IMR-90 (cell line): ENCODE measurements around the gene POM121. TPM values are rescaled to one million over a fixed set of nuclear protein-coding genes. Genes with fewer than 3 reads are reported as not detected.

Experiments used
- ATAC-seq: fragments of 200-7000 bp; cut with Tn5 transposase; 2 replicates; pipeline ENCODE4 v1.9.1; 2020; ENCODE audit warnings: low read depth, mild to moderate bottlenecking, moderate library complexity
- BruUV-seq: library from RNA; stranded (reverse); fragments of 400-500 nt; replicated peaks from 2 replicates; lab custom pipeline; 2021; lab: Mats Ljungman, UMichigan
- CTCF ChIA-PET: fragments of 300-600 bp; formaldehyde crosslinking; extraction: SDS; loops from one replicate; lab custom pipeline; 2021; ENCODE audit warnings: antibody characterized with exemption; lab: Yijun Ruan, JAX
- POLR2A ChIA-PET: fragments of 300-600 bp; sonication (Branson Sonifier 250); formaldehyde crosslinking; loops from one replicate; lab custom pipeline; 2022; ENCODE audit warnings: antibody characterized with exemption; ENCODE audit not compliant: unreplicated experiment; lab: Charles Lee
- DNase-seq: peaks from one replicate; pipeline ENCODE4 v3.0.0; 2013
- H2AFZ ChIP-seq: replicated peaks from 2 replicates; pipeline ENCODE3; 2013; ENCODE audit warnings: low read length, mild to moderate bottlenecking; ENCODE audit not compliant: poor library complexity
- H2AK5ac ChIP-seq: 2 replicates; pipeline ENCODE4 v1.6.1; 2013; ENCODE audit warnings: low read depth, low read length, inconsistent platforms
- H2AK9ac ChIP-seq: replicated peaks from 2 replicates; pipeline ENCODE3; 2013; ENCODE audit warnings: mild to moderate bottlenecking, low read depth, low read length, moderate library complexity; ENCODE audit not compliant: poor library complexity
- H2BK120ac ChIP-seq: 2 replicates; pipeline ENCODE4 v1.6.1; 2013; ENCODE audit warnings: low read depth, low read length, inconsistent platforms
- H2BK15ac ChIP-seq: 3 replicates; pipeline ENCODE4 v1.6.1; 2013; ENCODE audit warnings: low read depth, low read length, inconsistent platforms
- H2BK20ac ChIP-seq: 2 replicates; pipeline ENCODE4 v1.6.1; 2013; ENCODE audit warnings: low read depth, mild to moderate bottlenecking, inconsistent platforms, low read length, moderate library complexity
- H2BK5ac ChIP-seq: 2 replicates; pipeline ENCODE4 v1.6.1; 2013; ENCODE audit warnings: mild to moderate bottlenecking, low read depth, low read length, inconsistent platforms; ENCODE audit not compliant: poor library complexity, severe bottlenecking
- H3K14ac ChIP-seq: replicated peaks from 2 replicates; pipeline ENCODE4 v1.6.1; 2013; ENCODE audit warnings: low read depth, low read length, inconsistent platforms
- H3K18ac ChIP-seq: 2 replicates; pipeline ENCODE4 v1.6.1; 2013; ENCODE audit warnings: low read depth, low read length, control low read depth
- H3K23ac ChIP-seq: 2 replicates; pipeline ENCODE4 v1.6.1; 2013; ENCODE audit warnings: low read depth, low read length, inconsistent platforms
- H3K27ac ChIP-seq: 2 replicates; pipeline ENCODE4 v1.5.1; 2013; ENCODE audit warnings: mild to moderate bottlenecking, control low read depth, low read length; ENCODE audit not compliant: insufficient read depth
- H3K27me3 ChIP-seq: 2 replicates; pipeline ENCODE4 v1.6.1; 2013; ENCODE audit warnings: low read length; ENCODE audit not compliant: control insufficient read depth, insufficient read depth
- H3K36me3 ChIP-seq: 2 replicates; pipeline ENCODE4 v1.6.1; 2013; ENCODE audit warnings: low read length, mixed read lengths; ENCODE audit not compliant: control insufficient read depth, insufficient read depth
- H3K4ac ChIP-seq: 2 replicates; pipeline ENCODE4 v1.6.1; 2013; ENCODE audit warnings: low read depth, low read length, inconsistent platforms
- H3K4me1 ChIP-seq: 2 replicates; pipeline ENCODE4 v1.6.1; 2013; ENCODE audit warnings: low read length, mixed read lengths; ENCODE audit not compliant: control insufficient read depth, insufficient read depth
- H3K4me2 ChIP-seq: 2 replicates; pipeline ENCODE4 v1.6.1; 2013; ENCODE audit warnings: low read depth, mild to moderate bottlenecking, control low read depth, low read length, moderate library complexity
- H3K4me3 ChIP-seq: 2 replicates; pipeline ENCODE4 v1.5.1; 2013; ENCODE audit warnings: low read depth, mild to moderate bottlenecking, control low read depth, low read length, moderate library complexity; ENCODE audit not compliant: insufficient read depth
- H3K56ac ChIP-seq: 2 replicates; pipeline ENCODE4 v1.6.1; 2013; ENCODE audit warnings: low read length, inconsistent platforms; ENCODE audit not compliant: insufficient read depth; ENCODE audit errors: extremely low read depth
- H3K79me1 ChIP-seq, 2 experiments: 2 replicates each; pipeline ENCODE4 v1.6.1; 2013; ENCODE audit warnings: low read length in 2 of 2, inconsistent platforms in 1 of 2, low read depth in 1 of 2
- H3K9ac ChIP-seq: 2 replicates; pipeline ENCODE4 v1.6.1; 2013; ENCODE audit warnings: low read depth, low read length, control low read depth
- H3K9me1 ChIP-seq: 2 replicates; pipeline ENCODE4 v1.6.1; 2013; ENCODE audit warnings: low read length, inconsistent platforms; ENCODE audit not compliant: insufficient read depth
- H3K9me3 ChIP-seq: 2 replicates; pipeline ENCODE4 v1.6.1; 2013; ENCODE audit warnings: low read length; ENCODE audit not compliant: control insufficient read depth, insufficient read depth
- H4K20me1 ChIP-seq: 2 replicates; pipeline ENCODE4 v1.6.1; 2013; ENCODE audit warnings: low read length, inconsistent platforms; ENCODE audit not compliant: insufficient read depth
- H4K5ac ChIP-seq: 2 replicates; pipeline ENCODE4 v1.6.1; 2013; ENCODE audit warnings: mild to moderate bottlenecking, low read depth, low read length, control low read depth
- H4K8ac ChIP-seq, 2 experiments: 2 replicates each; pipeline ENCODE4 v1.6.1; 2013; ENCODE audit warnings: low read depth in 2 of 2, low read length in 2 of 2, control low read depth in 1 of 2, inconsistent platforms in 1 of 2
- H4K91ac ChIP-seq: 2 replicates; pipeline ENCODE4 v1.6.1; 2013; ENCODE audit warnings: low read depth, low read length, inconsistent platforms; ENCODE audit not compliant: insufficient read depth
- BHLHE40 ChIP-seq: fragments of 150-350 bp; IDR thresholded peaks from 2 replicates; pipeline ENCODE4 v1.6.1; 2016; ENCODE audit warnings: mild to moderate bottlenecking, low read depth, low read length
- CEBPB ChIP-seq: IDR thresholded peaks from 2 replicates; pipeline ENCODE4 v1.6.1; 2012; ENCODE audit warnings: low read depth, low read length, improper control_type of control experiment
- MAZ ChIP-seq: IDR thresholded peaks from 2 replicates; pipeline ENCODE4 v1.6.1; 2012; ENCODE audit warnings: low read depth, mild to moderate bottlenecking, low read length, improper control_type of control experiment, moderate library complexity, borderline replicate concordance
- NFE2L2 ChIP-seq: fragments of 150-350 bp; IDR thresholded peaks from 2 replicates; pipeline ENCODE4 v1.6.1; 2016; ENCODE audit warnings: low read depth, mild to moderate bottlenecking, low read length
- POLR2A ChIP-seq: IDR thresholded peaks from 2 replicates; pipeline ENCODE4 v1.6.1; 2012; ENCODE audit warnings: mild to moderate bottlenecking, low read depth, low read length
- RFX5 ChIP-seq: IDR thresholded peaks from 2 replicates; pipeline ENCODE4 v1.8.0; 2012; ENCODE audit warnings: low read depth, mild to moderate bottlenecking, low read length, moderate library complexity
- WGBS, 2 experiments: methylation state at CpG; one replicate each; pipeline versions ENCODE4 v1.1.5 to v1.1.7; 2013; ENCODE audit warnings: missing lambda C conversion rate in 2 of 2; ENCODE audit not compliant: insufficient read length in 1 of 2; ENCODE audit errors: extremely low coverage in 2 of 2; 5-methylcytosine and 5-hydroxymethylcytosine counted together
- dilution Hi-C: fragments of 300-500 bp; cut with HindIII; formaldehyde crosslinking; loops from one replicate; pipeline ENCODE4 v1.14.3; 2018; ENCODE audit warnings: low sequenced_read_pairs; ENCODE audit not compliant: unreplicated experiment
- in situ Hi-C: fragments of 300-500 bp; cut with MboI; formaldehyde crosslinking; loops from 3 replicates; pipeline ENCODE4 v1.14.3; 2019; ENCODE audit warnings: low sequenced_read_pairs, inconsistent platforms, mixed read lengths
- intact Hi-C: fragments of 100-400 bp; cut with micrococcal nuclease; formaldehyde crosslinking; loops from 2 replicates; pipeline ENCODE4 v1.10.0; 2022
- polyA plus RNA-seq, 3 experiments: library from polyadenylated mRNA; depleted of rRNA; stranded (reverse); fragments of >200 nt; gene quantifications; 2 replicates each; pipeline ENCODE4 v1.2.3, GENCODE V29; 2012; ENCODE audit warnings: low replicate concordance in 1 of 3
- total RNA-seq: library from RNA; depleted of rRNA; stranded (reverse); fragments of >200 nt; gene quantifications from 2 replicates; pipeline ENCODE4 v1.2.3, GENCODE V29; 2012

Gene POM121
- total and polyA plus RNA-seq, 2 of the 4 experiments (the other 2 are of a cell fraction) = 1.8 to 15.5 TPM

GRCh38 chr7:72919256-72919775, 5.6 kb upstream of the POM121 start:
- POLR2A ChIA-PET = no interaction called here
- ATAC-seq = peak; percentile 43

More at GRCh38 chr7:72919256-72919775, 5.6 kb upstream of the POM121 start:
- dilution Hi-C loops = no loop called here
- Histone ChIP-seq H4K91ac (no peak overlapping the region), H2AFZ (no peak overlapping the region), H2BK20ac (no peak overlapping the region), H3K9ac (no peak overlapping the region), H3K27ac (no peak overlapping the region), H2AK5ac (no peak overlapping the region), H2AK9ac (no peak overlapping the region), H3K4me1 (peaks cover 8% of the 10 kb centered on the region), H3K23ac (no peak overlapping the region), H3K36me3 (peaks cover 6% of the 10 kb centered on the region; the same call in 1 of the 2 replicates), H3K4ac (no peak overlapping the region), H3K56ac (no peak overlapping the region), H3K18ac (no peak overlapping the region), H3K14ac (no peak overlapping the region), H3K27me3 (no peaks in the 10 kb centered on the region), H2BK15ac (no peak overlapping the region), H4K5ac (no peak overlapping the region), H2BK120ac (no peak overlapping the region), H3K9me1 (peaks cover 3% of the 10 kb centered on the region; the same call in 1 of the 2 replicates), H3K79me1 (peaks cover under 1 to 39% of the 10 kb centered on the region in 2 experiments), H4K8ac (no peak overlapping the region), H4K20me1 (peaks cover 15% of the 10 kb centered on the region), H3K4me2 (no peak overlapping the region), H2BK5ac (no peak overlapping the region), H3K9me3 (no peaks in the 10 kb centered on the region), H3K4me3 (no peak overlapping the region)
- WGBS, 2 experiments = 80% methylated on average over 2 of the region's 4 CpGs; no CpG with 5 or more reads in 1 of the 2 experiments
- TF ChIP-seq RFX5 (no peak), POLR2A (no peak), NFE2L2 (no peak), CEBPB (no peak), MAZ (no peak), BHLHE40 (no peak)
- in situ Hi-C loops = no loop called here
- CTCF ChIA-PET = interaction anchor here (0.6 kb wide), 1 partner anchor 41 kb away, joined by 3 read pairs; no protein-coding TSS in a partner anchor
- DNase-seq = no peak
- BruUV-seq = no TSS peak
- intact Hi-C loops = loop anchor here (5.0 kb wide), 1 partner anchor 92 kb away; the partner anchor contains the start of gene TYW1B
